Stimulated activated CD4-positive, alpha-beta T cell treated with anti-CD3 and anti-CD28 coated beads, Interleukin-15, amount 100 ng/mL, for 24 hours (primary cell): ENCODE data around the gene SLC27A3.

Experiments used
- DNase-seq: peaks from one replicate; pipeline ENCODE4 v3.0.0-alpha.2; 2020

The SLC27A3 gene

GRCh38 chr1:153774780-153775457, at the start of gene SLC27A3:
SLC27A3 (plus strand) TSS chr1:153775407; CDS start chr1:153775498, 91 bp downstream.
- DNase-seq: peak; percentile 53

- DNase-seq: peak; percentile 99
These were observed 47.5 kb upstream of the SLC27A3 start, which contains the start of gene INTS3 for GRCh38 chr1:153727463-153728304. INTS3 (plus strand) TSS chr1:153728050; CDS start chr1:153728635, 585 bp downstream.

- peak; percentile 41 for DNase-seq
These were observed 46.7 kb upstream of the SLC27A3 start for GRCh38 chr1:153728305-153729066.

GRCh38 chr1:153730468-153730988, 44.7 kb upstream of the SLC27A3 start:
- no peak for DNase-seq

GRCh38 chr1:153733970-153734369, 41.2 kb upstream of the SLC27A3 start:
- DNase-seq: no peak

- DNase-seq: no peak
These were observed 40.7 kb upstream of the SLC27A3 start for GRCh38 chr1:153734396-153735089.

- no peak for DNase-seq
These were observed 40.2 kb upstream of the SLC27A3 start for GRCh38 chr1:153735090-153735420.

GRCh38 chr1:153741986-153742385, 33.2 kb upstream of the SLC27A3 start:
- no peak for DNase-seq

GRCh38 chr1:153742411-153743142, 32.6 kb upstream of the SLC27A3 start:
- peak; percentile 9 for DNase-seq

- DNase-seq: no peak
These were observed 29.8 kb upstream of the SLC27A3 start for GRCh38 chr1:153745417-153745816.

GRCh38 chr1:153746174-153746573, 29.0 kb upstream of the SLC27A3 start:
- DNase-seq: no peak

- no peak for DNase-seq
These were observed 26.3 kb upstream of the SLC27A3 start for GRCh38 chr1:153748903-153749302.

- DNase-seq: peak; percentile 85
These were observed 25.7 kb upstream of the SLC27A3 start for GRCh38 chr1:153749408-153750005.

- no peak for DNase-seq
These were observed 24.9 kb upstream of the SLC27A3 start for GRCh38 chr1:153750026-153750995.

- DNase-seq: no peak
These were observed 23.1 kb upstream of the SLC27A3 start for GRCh38 chr1:153752072-153752471.

- DNase-seq: no peak
These were observed 22.5 kb upstream of the SLC27A3 start for GRCh38 chr1:153752571-153753195.

GRCh38 chr1:153754266-153754665, 20.9 kb upstream of the SLC27A3 start:
- DNase-seq: no peak

GRCh38 chr1:153760440-153760839, 14.8 kb upstream of the SLC27A3 start:
- no peak for DNase-seq

GRCh38 chr1:153763365-153764225, 11.6 kb upstream of the SLC27A3 start:
- DNase-seq: no peak
